OCI-LY3 (cell line): ENCODE measurements around the gene EIPR1.

Source experiments
- H2AFZ ChIP-seq: fragments of 200-600, 300-600 bp; shearing (Covaris generic); 2 replicates; pipeline ENCODE4 v1.6.0; 2014; ENCODE audit warnings: antibody characterized with exemption, low read depth, low read length
- H3K27ac ChIP-seq: fragments of 200-600, 300-600 bp; sonication (generic); 2 replicates; pipeline ENCODE4 v1.5.1; 2014; ENCODE audit warnings: mild to moderate bottlenecking, low read length, moderate library complexity, mixed read lengths
- H3K27me3 ChIP-seq: fragments of 200-600, 300-600 bp; sonication (generic); 2 replicates; pipeline ENCODE4 v1.6.1; 2014; ENCODE audit warnings: low read depth, low read length, mixed read lengths
- H3K36me3 ChIP-seq: fragments of 200-600, 300-600 bp; sonication (generic); replicated peaks from 2 replicates; pipeline ENCODE3; 2014; ENCODE audit warnings: low read depth, low read length, mixed read lengths
- H3K4me1 ChIP-seq: fragments of 300-600, 200-600 bp; sonication (generic); 2 replicates; pipeline ENCODE4 v1.6.1; 2014; ENCODE audit warnings: low read length, mixed read lengths
- H3K4me2 ChIP-seq: fragments of 200-600, 300-600 bp; sonication (generic); 2 replicates; pipeline ENCODE4 v1.6.1; 2014; ENCODE audit warnings: low read length, mixed read lengths
- H3K4me3 ChIP-seq: fragments of 300-600, 200-600 bp; sonication (generic); 2 replicates; pipeline ENCODE4 v1.5.1; 2014; ENCODE audit warnings: antibody characterized with exemption, mild to moderate bottlenecking, low read length, moderate library complexity
- H3K79me2 ChIP-seq: fragments of 300-600, 200-600 bp; shearing (Covaris generic); 2 replicates; pipeline ENCODE4 v1.6.1; 2014; ENCODE audit warnings: mild to moderate bottlenecking, low read length, mixed read lengths
- H3K9ac ChIP-seq: fragments of 300-600, 200-600 bp; shearing (Covaris generic); 2 replicates; pipeline ENCODE4 v1.6.0; 2014; ENCODE audit warnings: mild to moderate bottlenecking, low read length, moderate library complexity
- H3K9me3 ChIP-seq: fragments of 200-600, 300-600 bp; shearing (Covaris generic); 2 replicates; pipeline ENCODE4 v1.6.1; 2014; ENCODE audit warnings: low read length, mixed read lengths; ENCODE audit not compliant: insufficient read depth
- H4K20me1 ChIP-seq: fragments of 200-600, 300-600 bp; sonication (generic); 2 replicates; pipeline ENCODE4 v1.6.1; 2016; ENCODE audit warnings: low read length, mixed read lengths; ENCODE audit not compliant: insufficient read depth
- CTCF ChIP-seq: fragments of 200-600, 300-600 bp; sonication (generic); IDR thresholded peaks from 2 replicates; pipeline ENCODE4 v1.5.1; 2014; ENCODE audit warnings: antibody characterized with exemption, low read length, low read depth
- EZH2phosphoT487 ChIP-seq: fragments of 200-600 bp; shearing (Covaris generic); IDR thresholded peaks from 2 replicates; pipeline ENCODE4 v1.6.1; 2018; ENCODE audit warnings: antibody characterized with exemption, mixed run types, low read depth

Gene EIPR1

GRCh38 chr2:3313781-3314375, 63.7 kb downstream of the EIPR1 start:
- no peak overlapping the region for H2AFZ ChIP-seq
- H3K9ac ChIP-seq = no peak overlapping the region
- no peaks in the 10 kb centered on the region for H3K9me3 ChIP-seq
- H4K20me1 ChIP-seq = 0 out of 2 replicates have a peak, but pooled peaks cover 5% of the 10 kb centered on the region
- TF ChIP-seq CTCF = no peak
- no peak for TF ChIP-seq EZH2phosphoT487
- H3K36me3 ChIP-seq = peaks cover 11% of the 10 kb centered on the region
- H3K79me2 ChIP-seq = peaks cover 12% of the 10 kb centered on the region
- no peaks in the 10 kb centered on the region for H3K27me3 ChIP-seq
- H3K27ac ChIP-seq = no peak overlapping the region
- H3K4me1 ChIP-seq = no peaks in the 10 kb centered on the region
- no peak overlapping the region for H3K4me3 ChIP-seq
- H3K4me2 ChIP-seq = no peak overlapping the region

GRCh38 chr2:3312576-3313345, 64.9 kb downstream of the EIPR1 start:
- peaks cover 9% of the 10 kb centered on the region for H3K36me3 ChIP-seq
- H3K4me1 ChIP-seq = no peaks in the 10 kb centered on the region
- H3K79me2 ChIP-seq = peaks cover 12% of the 10 kb centered on the region
- no peak overlapping the region for H3K4me3 ChIP-seq
- 0 out of 2 replicates have a peak, but pooled peaks cover 5% of the 10 kb centered on the region for H4K20me1 ChIP-seq
- no peak overlapping the region for H3K4me2 ChIP-seq
- no peaks in the 10 kb centered on the region for H3K27me3 ChIP-seq
- H3K9me3 ChIP-seq = no peaks in the 10 kb centered on the region
- no peak overlapping the region for H3K27ac ChIP-seq
- TF ChIP-seq EZH2phosphoT487 (no peak), CTCF (no peak)
- H2AFZ ChIP-seq = no peak overlapping the region
- no peak overlapping the region for H3K9ac ChIP-seq

- Histone ChIP-seq H3K27ac (no peak overlapping the region), H3K4me1 (no peaks in the 10 kb centered on the region), H3K4me2 (no peak overlapping the region), H3K4me3 (no peak overlapping the region), H4K20me1 (no peaks in the 10 kb centered on the region), H3K27me3 (no peaks in the 10 kb centered on the region), H3K9me3 (no peaks in the 10 kb centered on the region), H2AFZ (no peak overlapping the region), H3K36me3 (no peaks in the 10 kb centered on the region), H3K79me2 (0 out of 2 replicates have a peak, but pooled peaks cover 5% of the 10 kb centered on the region), H3K9ac (no peak overlapping the region)
- TF ChIP-seq CTCF (no peak), EZH2phosphoT487 (no peak)
These were observed 66.0 kb downstream of the EIPR1 start for GRCh38 chr2:3311601-3312000.

GRCh38 chr2:3309496-3310355, 67.9 kb downstream of the EIPR1 start:
- Histone ChIP-seq H3K27ac (no peak overlapping the region), H3K27me3 (no peaks in the 10 kb centered on the region), H3K36me3 (no peaks in the 10 kb centered on the region), H4K20me1 (no peaks in the 10 kb centered on the region), H3K9me3 (no peaks in the 10 kb centered on the region), H3K4me2 (no peak overlapping the region), H2AFZ (no peak overlapping the region), H3K79me2 (0 out of 2 replicates have a peak, but pooled peaks cover 5% of the 10 kb centered on the region), H3K9ac (no peak overlapping the region), H3K4me3 (no peak overlapping the region), H3K4me1 (no peaks in the 10 kb centered on the region)
- TF ChIP-seq CTCF (no peak), EZH2phosphoT487 (no peak)
